ACC112 (cell line): Measurements from ENCODE around the gene ZNF57.
"Not testable (repeated sequence)": the region's sequence is repeated elsewhere in the genome, so short reads cannot be mapped to it uniquely, and the experiment has no call there.

Experiments used
- H2AFZ ChIP-seq: fragments of 200-600 bp; sonication (generic); one replicate; pipeline ENCODE4 v1.6.0; 2017; ENCODE audit warnings: antibody characterized with exemption, low read length; ENCODE audit not compliant: unreplicated experiment
- H3K27ac ChIP-seq: fragments of 200-600 bp; sonication (generic); 2 replicates; pipeline ENCODE4 v1.5.1; 2014; ENCODE audit warnings: low read depth, mild to moderate bottlenecking, antibody characterized with exemption, low read length, moderate library complexity
- H3K27me3 ChIP-seq: fragments of 200-600 bp; sonication (generic); 2 replicates; pipeline ENCODE4 v1.6.1; 2014; ENCODE audit warnings: mild to moderate bottlenecking, antibody characterized with exemption, low read length, moderate library complexity, mixed read lengths; ENCODE audit not compliant: insufficient read depth
- H3K36me3 ChIP-seq: fragments of 200-600 bp; sonication (generic); 2 replicates; pipeline ENCODE4 v1.6.1; 2016; ENCODE audit warnings: mild to moderate bottlenecking, antibody characterized with exemption, low read length, moderate library complexity, mixed read lengths; ENCODE audit not compliant: insufficient read depth
- H3K4me1 ChIP-seq: fragments of 200-600 bp; sonication (generic); one replicate; pipeline ENCODE4 v1.6.1; 2016; ENCODE audit warnings: low read length, mixed read lengths; ENCODE audit not compliant: insufficient read depth, unreplicated experiment, control insufficient read depth
- H3K4me3 ChIP-seq: fragments of 200-600 bp; sonication (generic); 2 replicates; pipeline ENCODE4 v1.5.1; 2014; ENCODE audit warnings: mild to moderate bottlenecking, low read depth, low read length
- H3K79me2 ChIP-seq: fragments of 200-600 bp; sonication (generic); one replicate; pipeline ENCODE4 v1.6.0; 2016; ENCODE audit warnings: low read length; ENCODE audit not compliant: control insufficient read depth, unreplicated experiment, insufficient read depth

Gene ZNF57

DNA sequence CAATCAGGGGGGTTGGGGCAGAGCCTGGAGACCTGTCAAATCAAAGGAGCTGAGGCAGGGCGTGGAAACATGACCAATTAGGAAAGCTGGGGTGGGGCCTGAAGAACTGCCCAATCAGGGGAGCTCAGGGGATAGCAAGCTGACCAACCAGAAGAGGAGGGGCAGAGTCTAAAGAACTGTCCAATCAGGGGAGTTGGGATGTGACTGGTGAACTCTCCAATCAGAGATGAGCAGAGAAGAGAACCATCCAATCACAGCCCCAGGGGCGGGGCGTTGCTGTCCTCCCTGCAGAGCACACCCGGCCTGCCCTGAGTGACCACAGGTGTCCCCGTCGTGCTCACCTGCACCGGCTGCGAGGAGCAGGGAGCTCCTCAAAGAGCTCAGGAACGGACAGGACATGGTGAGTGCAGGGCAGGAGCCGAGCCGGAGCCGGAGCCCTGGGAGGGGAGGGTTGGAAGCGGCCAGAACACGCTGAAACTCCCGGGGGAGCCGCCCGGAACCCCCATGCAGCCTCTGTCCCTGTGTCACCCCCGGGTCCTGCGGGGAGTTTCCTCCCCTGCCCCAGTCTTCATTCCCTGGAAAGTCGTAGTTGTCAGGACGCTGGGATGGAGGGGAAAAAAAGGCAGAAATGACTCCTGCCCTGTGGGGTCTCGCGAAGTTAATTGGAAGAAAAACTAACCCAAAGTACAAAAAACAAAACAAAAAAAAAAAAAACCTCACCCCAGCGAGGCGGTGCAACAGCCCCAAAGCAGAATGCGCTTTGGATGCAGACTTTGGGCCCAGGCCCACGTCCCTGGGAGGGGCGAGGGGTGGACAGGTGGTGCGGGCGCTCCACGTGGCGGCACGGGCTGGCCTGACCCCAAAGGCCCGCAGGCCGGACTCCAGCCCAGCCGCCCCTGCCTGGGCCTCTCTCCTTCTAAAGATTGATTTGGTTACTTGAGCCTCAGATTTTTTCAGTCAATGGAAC lies 33.4 kb upstream of the ZNF57 start, which contains the start of gene ZNF556:
ZNF556 (plus strand) TSS at position 311 of the 967 bp plus-strand sequence; CDS start at position 398, 87 bp downstream.
- no peak within 1 kb of the TSS for H2AFZ ChIP-seq
- no peaks in the 10 kb centered on the region for H3K4me1 ChIP-seq
- no peak within 1 kb of the TSS for H3K27ac ChIP-seq
- no peaks in the 10 kb centered on the region for H3K36me3 ChIP-seq
- H3K27me3 ChIP-seq: no peaks in the 10 kb centered on the region
- H3K4me3 ChIP-seq: no peak within 1 kb of the TSS
- H3K79me2 ChIP-seq: no peaks in the 10 kb centered on the region

GRCh38 chr19:2869618-2870017 lies 31.1 kb upstream of the ZNF57 start:
- Histone ChIP-seq H3K4me1 (no peaks in the 10 kb centered on the region), H3K36me3 (no peaks in the 10 kb centered on the region)

DNA sequence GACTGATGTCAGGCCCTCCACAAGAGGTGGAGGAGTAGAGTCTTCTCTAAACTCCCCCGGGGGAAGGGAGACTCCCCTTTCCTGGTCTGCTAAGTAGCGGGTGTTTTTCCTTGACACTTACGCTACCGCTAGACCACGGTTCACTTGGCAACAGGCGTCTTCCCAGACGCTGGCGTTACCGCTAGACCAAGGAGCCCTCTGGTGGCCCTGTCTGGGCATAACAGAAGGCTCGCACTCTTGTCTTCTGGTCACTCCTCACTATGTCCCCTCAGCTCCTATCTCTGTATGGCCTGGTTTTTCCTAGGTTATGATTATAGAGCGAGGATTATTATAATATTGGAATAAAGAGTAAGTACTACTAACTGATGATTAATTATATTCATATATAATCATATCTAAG lies 28.6 kb upstream of the ZNF57 start:
- not testable (repeated sequence) for H3K79me2 ChIP-seq, H3K4me1 ChIP-seq, H3K4me3 ChIP-seq, H3K27me3 ChIP-seq, H3K36me3 ChIP-seq, H3K27ac ChIP-seq, H2AFZ ChIP-seq

More at GRCh38 chr19:2869618-2870017, 31.1 kb upstream of the ZNF57 start:
- Histone ChIP-seq H3K27ac (no peak overlapping the region), H2AFZ (no peak overlapping the region), H3K79me2 (no peaks in the 10 kb centered on the region), H3K4me3 (no peak overlapping the region), H3K27me3 (no peaks in the 10 kb centered on the region)

DNA sequence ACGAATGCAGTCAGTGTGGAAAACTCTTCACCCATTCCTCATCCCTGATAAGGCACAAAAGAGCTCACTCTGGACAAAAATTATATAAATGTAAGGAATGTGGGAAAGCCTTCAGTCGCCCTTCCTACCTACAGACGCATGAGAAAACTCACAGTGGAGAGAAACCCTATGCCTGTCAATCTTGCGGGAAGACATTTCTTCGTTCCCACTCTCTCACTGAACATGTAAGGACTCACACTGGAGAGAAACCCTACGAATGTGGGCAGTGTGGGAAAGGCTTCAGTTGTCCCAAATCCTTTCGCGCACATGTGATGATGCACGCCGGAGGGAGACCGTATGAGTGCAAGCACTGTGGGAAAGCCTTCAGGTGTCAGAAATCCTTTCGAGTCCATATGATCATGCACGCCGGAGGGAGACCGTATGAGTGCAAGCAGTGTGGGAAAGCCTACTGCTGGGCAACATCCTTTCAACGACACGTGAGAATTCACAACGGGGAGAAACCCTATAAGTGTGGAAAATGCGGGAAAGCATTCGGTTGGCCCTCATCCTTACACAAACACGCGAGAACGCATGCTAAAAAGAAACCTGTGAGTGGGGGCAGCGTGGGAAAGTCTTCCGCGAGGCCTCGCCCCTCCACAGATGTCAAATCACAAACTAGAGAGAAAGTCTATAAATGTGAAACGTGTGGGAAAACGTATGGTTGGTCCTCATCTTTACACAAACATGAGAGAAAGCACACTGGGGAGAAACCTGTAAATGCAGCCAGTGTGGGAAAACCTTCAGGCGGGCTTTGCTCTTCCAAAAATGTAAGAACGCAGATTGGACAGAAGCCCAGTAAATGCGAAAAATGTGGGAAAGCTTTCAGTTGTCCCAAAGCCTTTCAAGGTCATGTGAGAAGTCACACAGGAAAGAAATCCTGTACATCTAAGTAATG lies 23.1 kb upstream of the ZNF57 start:
- no peak overlapping the region for H2AFZ ChIP-seq
- H3K27ac ChIP-seq: no peak overlapping the region
- H3K4me1 ChIP-seq: no peaks in the 10 kb centered on the region
- no peak overlapping the region for H3K4me3 ChIP-seq
- no peaks in the 10 kb centered on the region for H3K27me3 ChIP-seq
- no peaks in the 10 kb centered on the region for H3K36me3 ChIP-seq
- no peaks in the 10 kb centered on the region for H3K79me2 ChIP-seq

GRCh38 chr19:2883686-2884439 lies 16.9 kb upstream of the ZNF57 start:
- Histone ChIP-seq H2AFZ (no peak overlapping the region), H3K4me3 (no peak overlapping the region), H3K36me3 (no peaks in the 10 kb centered on the region), H3K79me2 (no peaks in the 10 kb centered on the region), H3K4me1 (no peaks in the 10 kb centered on the region), H3K27me3 (no peaks in the 10 kb centered on the region), H3K27ac (no peak overlapping the region)

GRCh38 chr19:2885736-2886135 lies 15.0 kb upstream of the ZNF57 start:
- H2AFZ ChIP-seq: no peak overlapping the region
- no peaks in the 10 kb centered on the region for H3K79me2 ChIP-seq
- H3K27me3 ChIP-seq: no peaks in the 10 kb centered on the region
- no peaks in the 10 kb centered on the region for H3K4me1 ChIP-seq
- no peaks in the 10 kb centered on the region for H3K36me3 ChIP-seq
- H3K27ac ChIP-seq: no peak overlapping the region
- H3K4me3 ChIP-seq: no peak overlapping the region

- Histone ChIP-seq H2AFZ (peak overlapping the region; percentile 72), H3K36me3 (no peaks in the 10 kb centered on the region), H3K27me3 (no peaks in the 10 kb centered on the region), H3K79me2 (no peaks in the 10 kb centered on the region), H3K27ac (no peak overlapping the region), H3K4me1 (no peaks in the 10 kb centered on the region), H3K4me3 (peak overlapping the region; percentile 50)
These were observed 13.3 kb upstream of the ZNF57 start for GRCh38 chr19:2887391-2887914.

DNA sequence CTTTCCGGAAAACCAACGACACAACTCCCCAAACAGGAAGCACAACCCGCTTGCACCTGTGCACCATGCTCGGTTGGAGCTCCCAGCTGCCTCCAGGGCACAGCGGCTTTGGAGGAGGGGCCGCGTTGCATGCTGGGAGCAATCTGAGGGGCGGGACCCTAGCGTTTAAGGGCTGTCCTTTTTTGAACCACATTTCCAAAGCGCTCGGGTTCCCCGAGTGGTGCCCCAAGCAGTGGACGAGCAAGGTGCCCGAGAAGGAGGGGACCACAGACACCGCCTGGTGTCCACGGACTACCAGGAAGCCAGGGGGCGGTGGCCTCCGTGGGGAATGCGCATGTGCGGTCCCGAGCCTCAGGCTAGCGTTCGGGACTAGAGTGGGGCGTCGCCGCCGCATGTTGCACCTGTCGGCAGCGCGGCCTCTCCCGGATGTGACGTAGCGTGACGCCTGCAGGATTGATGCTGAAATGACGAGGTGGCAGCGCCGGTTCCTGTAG lies 11.9 kb upstream of the ZNF57 start:
- H3K4me1 ChIP-seq: no peaks in the 10 kb centered on the region
- peak overlapping the region; percentile 50 for H2AFZ ChIP-seq
- no peaks in the 10 kb centered on the region for H3K27me3 ChIP-seq
- H3K27ac ChIP-seq: no peak overlapping the region
- H3K79me2 ChIP-seq: no peaks in the 10 kb centered on the region
- H3K4me3 ChIP-seq: peak overlapping the region; percentile 47
- H3K36me3 ChIP-seq: no peaks in the 10 kb centered on the region

DNA sequence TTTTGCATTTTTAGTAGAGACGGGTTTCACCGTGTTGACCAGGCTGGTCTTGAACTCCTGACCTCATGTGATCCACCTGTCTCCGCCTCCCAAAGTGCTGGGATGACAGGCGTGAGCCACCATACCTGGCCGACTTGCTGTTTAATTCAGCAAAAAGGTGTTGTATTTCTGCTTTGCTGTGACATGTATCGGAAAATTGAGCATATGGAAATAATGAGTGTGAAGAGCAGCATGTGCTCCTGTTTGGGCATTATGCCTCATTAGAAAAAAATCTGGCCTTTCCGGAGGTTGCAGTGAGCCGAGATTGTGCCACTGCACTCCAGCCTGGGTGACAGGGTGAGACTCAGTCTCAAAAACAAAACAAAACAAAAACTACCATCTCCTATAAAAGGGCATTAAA lies 10.2 kb upstream of the ZNF57 start:
- H3K4me1 ChIP-seq, H3K27me3 ChIP-seq, H3K79me2 ChIP-seq, H3K27ac ChIP-seq, H2AFZ ChIP-seq, H3K36me3 ChIP-seq, H3K4me3 ChIP-seq: not testable (repeated sequence)

DNA sequence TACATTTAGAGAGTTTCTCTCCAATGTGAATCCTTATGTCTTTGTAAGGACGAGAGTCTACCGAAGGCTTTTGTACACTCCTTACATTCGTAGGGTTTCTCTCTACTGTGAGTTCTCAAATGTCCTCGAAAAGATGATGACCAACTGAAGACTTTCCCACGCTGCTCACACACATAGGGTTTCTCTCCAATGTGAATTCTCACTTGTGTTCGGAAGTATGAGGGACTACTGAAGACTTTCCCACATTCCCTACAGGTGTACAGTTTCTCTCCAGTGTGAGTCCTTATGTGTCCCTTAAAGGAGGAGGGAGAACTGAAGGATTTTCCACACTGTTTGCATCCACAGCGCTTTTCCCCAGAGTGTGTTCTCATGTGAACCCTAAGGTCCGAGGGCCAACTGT lies 4.0 kb upstream of the ZNF57 start:
- Histone ChIP-seq H3K4me1 (no peaks in the 10 kb centered on the region), H3K79me2 (peaks cover 1% of the 10 kb centered on the region), H3K27ac (no peak overlapping the region), H3K4me3 (no peak overlapping the region), H3K27me3 (no peaks in the 10 kb centered on the region), H3K36me3 (no peaks in the 10 kb centered on the region), H2AFZ (no peak overlapping the region)
